ENCODE measurements around the gene AOPEP. TPM values are rescaled to one million over a fixed set of nuclear protein-coding genes. Genes with fewer than 3 reads are reported as not detected.

Gene AOPEP
- total RNA-seq, 6 donors from 2014 or later = 55.4 to 410 (median 111) TPM

- DNase-seq (peak; percentile 21 to 83), ATAC-seq (ENCODE audit: low FRiP score in 2 of 2) (no peak)
- H3K4me1 ChIP-seq = peaks cover 16 to 26% (median 17%) of the 10 kb centered on the region in 4 donors
- TF ChIP-seq EP300 (IDR thresholded peaks at IDR 0.05) (no peak), POLR2AphosphoS5 (IDR thresholded peaks at IDR 0.05) (no peak), POLR2A (IDR thresholded peaks at IDR 0.05) (no peak)
- TF ChIP-seq, protein P1, sequence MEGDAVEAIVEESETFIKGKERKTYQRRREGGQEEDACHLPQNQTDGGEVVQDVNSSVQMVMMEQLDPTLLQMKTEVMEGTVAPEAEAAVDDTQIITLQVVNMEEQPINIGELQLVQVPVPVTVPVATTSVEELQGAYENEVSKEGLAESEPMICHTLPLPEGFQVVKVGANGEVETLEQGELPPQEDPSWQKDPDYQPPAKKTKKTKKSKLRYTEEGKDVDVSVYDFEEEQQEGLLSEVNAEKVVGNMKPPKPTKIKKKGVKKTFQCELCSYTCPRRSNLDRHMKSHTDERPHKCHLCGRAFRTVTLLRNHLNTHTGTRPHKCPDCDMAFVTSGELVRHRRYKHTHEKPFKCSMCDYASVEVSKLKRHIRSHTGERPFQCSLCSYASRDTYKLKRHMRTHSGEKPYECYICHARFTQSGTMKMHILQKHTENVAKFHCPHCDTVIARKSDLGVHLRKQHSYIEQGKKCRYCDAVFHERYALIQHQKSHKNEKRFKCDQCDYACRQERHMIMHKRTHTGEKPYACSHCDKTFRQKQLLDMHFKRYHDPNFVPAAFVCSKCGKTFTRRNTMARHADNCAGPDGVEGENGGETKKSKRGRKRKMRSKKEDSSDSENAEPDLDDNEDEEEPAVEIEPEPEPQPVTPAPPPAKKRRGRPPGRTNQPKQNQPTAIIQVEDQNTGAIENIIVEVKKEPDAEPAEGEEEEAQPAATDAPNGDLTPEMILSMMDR (IDR thresholded peaks at IDR 0.05) = no peak
- no peak overlapping the region for H3K4me3 ChIP-seq
- H3K27me3 ChIP-seq = no peaks in the 10 kb centered on the region
- no peaks in the 10 kb centered on the region for H3K9me3 ChIP-seq
- H3K36me3 ChIP-seq = peaks cover 10 to 63% (median 48%) of the 10 kb centered on the region in 4 donors
- H3K27ac ChIP-seq = peak overlapping the region in 1 of 4 donors; percentile 29
- WGBS, 2 donors = 92% methylated on average over 25 to 40 of the region's 40 CpGs
These were observed 359.5 kb downstream of the AOPEP start for GRCh38 chr9:95085861-95086563.

- H3K36me3 ChIP-seq = peaks cover 10 to 57% (median 42%) of the 10 kb centered on the region in 4 donors
- no peak for TF ChIP-seq POLR2AphosphoS5 (IDR thresholded peaks at IDR 0.05)
- TF ChIP-seq EP300 (IDR thresholded peaks at IDR 0.05) = no peak
- TF ChIP-seq, protein P1 (IDR thresholded peaks at IDR 0.05) = no peak
- no peak for TF ChIP-seq POLR2A (IDR thresholded peaks at IDR 0.05)
- ATAC-seq (ENCODE audit: low FRiP score in 2 of 2) (no peak), DNase-seq (no peak)
- no peaks in the 10 kb centered on the region for H3K9me3 ChIP-seq
- no peak overlapping the region for H3K4me3 ChIP-seq
- no peaks in the 10 kb centered on the region for H3K27me3 ChIP-seq
- H3K27ac ChIP-seq = peak overlapping the region in 1 of 4 donors; percentile 29
- H3K4me1 ChIP-seq = peaks cover 21 to 32% (median 22%) of the 10 kb centered on the region in 4 donors
- 88 to 90% methylated on average over 8 of the region's 8 CpGs for WGBS, 2 donors
These were observed 360.1 kb downstream of the AOPEP start for GRCh38 chr9:95086564-95086955.

DNA sequence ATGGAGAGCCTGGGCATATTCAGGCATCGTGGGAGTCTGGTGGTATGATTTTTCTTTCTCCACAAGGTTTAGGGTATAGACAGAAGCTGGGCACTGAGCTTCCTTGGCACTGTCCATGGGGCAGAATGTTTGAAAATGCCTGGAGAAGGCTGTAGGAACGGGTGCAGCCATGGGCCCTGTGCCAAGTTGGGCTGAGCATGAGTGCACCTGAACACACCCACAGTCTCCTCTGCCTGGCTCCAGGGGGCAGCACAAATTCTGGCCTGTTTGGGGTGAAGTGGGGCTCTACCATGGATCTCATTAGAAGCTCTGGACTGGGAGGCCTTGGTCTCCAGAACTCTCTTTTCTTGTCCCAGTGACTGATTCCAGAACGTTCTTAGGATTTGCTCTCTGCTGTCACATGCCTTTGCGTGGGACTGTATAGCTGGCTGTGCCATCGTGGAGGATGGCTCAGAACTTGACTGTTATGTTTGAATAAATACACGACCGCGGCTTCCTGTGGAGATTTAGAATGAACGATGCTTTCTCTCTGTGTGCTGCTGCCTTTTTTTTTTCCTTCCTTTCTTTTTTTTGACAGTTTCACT lies 361.3 kb downstream of the AOPEP start:
- Histone ChIP-seq H3K4me1 (peaks cover 30 to 44% (median 34%) of the 10 kb centered on the region in 4 donors), H3K9me3 (no peaks in the 10 kb centered on the region), H3K4me3 (no peak overlapping the region), H3K27me3 (no peaks in the 10 kb centered on the region), H3K36me3 (peaks cover 2 to 45% (median 31%) of the 10 kb centered on the region in 4 donors), H3K27ac (peak overlapping the region in 2 of 4 donors; percentile 46 to 67)
- DNase-seq = peak in 1 of 2 donors; percentile 49
- TF ChIP-seq, protein P1 (IDR thresholded peaks at IDR 0.05) = peak in 1 of 6 experiments; percentile 8
- TF ChIP-seq POLR2AphosphoS5 (IDR thresholded peaks at IDR 0.05) (no peak), EP300 (IDR thresholded peaks at IDR 0.05) (no peak), POLR2A (IDR thresholded peaks at IDR 0.05) (no peak)
- ATAC-seq (ENCODE audit: low FRiP score in 2 of 2) = no peak
- 65 to 78% methylated on average over 9 of the region's 9 CpGs for WGBS, 2 donors

DNA sequence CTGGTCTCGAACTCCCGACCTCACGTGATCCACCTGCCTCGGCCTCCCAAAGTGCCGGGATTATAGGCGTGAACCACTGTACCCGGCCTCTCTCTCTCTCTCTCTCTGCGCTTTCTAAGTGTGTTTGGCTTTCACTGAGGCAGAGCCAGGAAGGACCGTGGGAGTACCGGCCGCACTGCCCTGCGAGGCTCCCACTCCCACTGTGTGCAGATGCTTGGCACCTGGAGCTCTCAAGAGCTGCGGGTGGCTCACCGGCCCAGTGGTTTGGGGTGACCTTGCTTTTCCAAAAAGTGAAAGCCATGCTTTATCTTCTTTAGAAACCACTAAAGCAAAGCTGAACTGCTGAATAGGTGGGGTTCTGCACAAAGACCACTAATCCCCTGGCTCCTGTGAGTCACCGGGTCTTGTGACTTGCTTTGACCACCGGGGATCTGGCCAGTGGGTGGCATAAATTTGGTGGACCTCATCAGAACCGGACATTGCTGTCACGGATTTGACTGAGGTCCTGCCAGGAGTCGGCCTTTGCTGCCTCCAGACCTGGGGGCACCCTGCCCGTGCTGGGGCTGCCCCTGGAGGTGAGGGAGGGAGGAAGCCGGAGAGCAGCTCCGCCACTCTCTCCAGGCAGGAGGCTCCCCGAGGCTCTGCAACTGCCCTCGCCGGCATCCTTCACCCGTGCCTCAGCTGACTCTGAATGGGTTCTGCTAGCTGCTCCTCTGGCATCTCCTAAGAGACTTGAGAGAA lies 362.1 kb downstream of the AOPEP start:
- no peak for TF ChIP-seq POLR2A (IDR thresholded peaks at IDR 0.05)
- no peak for TF ChIP-seq EP300 (IDR thresholded peaks at IDR 0.05)
- TF ChIP-seq, protein P1 (IDR thresholded peaks at IDR 0.05) = no peak
- TF ChIP-seq POLR2AphosphoS5 (IDR thresholded peaks at IDR 0.05) = no peak
- H3K36me3 ChIP-seq = peaks cover 2 to 37% (median 25%) of the 10 kb centered on the region in 4 donors
- peak overlapping the region; percentile 28 to 67 (median 44) for H3K27ac ChIP-seq
- H3K4me1 ChIP-seq = peaks cover 38 to 51% (median 40%) of the 10 kb centered on the region in 4 donors
- DNase-seq (no peak), ATAC-seq (ENCODE audit: low FRiP score in 2 of 2) (no peak)
- H3K4me3 ChIP-seq = no peak overlapping the region
- H3K27me3 ChIP-seq = no peaks in the 10 kb centered on the region
- 86 to 92% methylated on average over 18 to 23 of the region's 26 CpGs for WGBS, 2 donors
- H3K9me3 ChIP-seq = no peaks in the 10 kb centered on the region

Data from upper lobe of left lung (tissue), 6 donors.